IPS-18c (cell line): ENCODE measurements around the gene LRP1B.

Source experiments
- H3K4me3 ChIP-seq: 2 replicates; pipeline ENCODE4 v1.7.0; 2013; ENCODE audit warnings: low read depth, mild to moderate bottlenecking, low read length, moderate library complexity; ENCODE audit not compliant: insufficient read depth
- H3K9me3 ChIP-seq: one replicate; pipeline ENCODE4 v1.6.1; 2013; ENCODE audit warnings: mild to moderate bottlenecking, low read length, moderate library complexity; ENCODE audit not compliant: control insufficient read depth, insufficient read depth

The LRP1B gene

GRCh38 chr2:141796449-141796848, 334.4 kb downstream of the LRP1B start:
- H3K4me3 ChIP-seq, result no peak overlapping the region
- H3K9me3 ChIP-seq, result no peaks in the 10 kb centered on the region

GRCh38 chr2:141791521-141791920, 339.3 kb downstream of the LRP1B start:
- H3K4me3 ChIP-seq, result no peak overlapping the region
- H3K9me3 ChIP-seq, result no peaks in the 10 kb centered on the region

GRCh38 chr2:141782574-141782973, 348.2 kb downstream of the LRP1B start:
- no peaks in the 10 kb centered on the region for H3K9me3 ChIP-seq
- no peak overlapping the region for H3K4me3 ChIP-seq

- H3K4me3 ChIP-seq, result no peak overlapping the region
- no peaks in the 10 kb centered on the region for H3K9me3 ChIP-seq
Observed at GRCh38 chr2:141778315-141778835, 352.4 kb downstream of the LRP1B start.

- Histone ChIP-seq H3K9me3 (no peaks in the 10 kb centered on the region), H3K4me3 (no peak overlapping the region)
Observed at GRCh38 chr2:141770530-141770929, 360.3 kb downstream of the LRP1B start.

DNA sequence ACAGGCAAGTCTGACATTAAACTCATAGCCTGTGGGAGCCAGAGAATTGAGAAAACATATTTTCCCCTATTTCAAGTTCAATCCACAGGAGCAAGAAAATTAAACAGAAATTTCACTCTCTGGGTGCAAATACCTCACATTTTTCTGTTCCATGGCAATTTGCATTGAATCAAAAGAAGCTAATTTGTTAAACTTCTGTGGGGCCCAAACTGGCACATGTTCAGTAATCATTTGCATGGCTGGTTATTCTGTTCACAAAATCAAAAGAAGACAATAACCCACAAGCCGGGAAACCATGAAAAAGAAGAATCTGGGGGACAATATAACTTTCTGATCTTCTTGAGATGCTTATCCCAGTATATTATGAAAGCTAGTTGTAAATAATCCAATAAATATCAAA, 363.1 kb downstream of the LRP1B start:
- Histone ChIP-seq H3K9me3 (no peaks in the 10 kb centered on the region), H3K4me3 (no peak overlapping the region)

DNA sequence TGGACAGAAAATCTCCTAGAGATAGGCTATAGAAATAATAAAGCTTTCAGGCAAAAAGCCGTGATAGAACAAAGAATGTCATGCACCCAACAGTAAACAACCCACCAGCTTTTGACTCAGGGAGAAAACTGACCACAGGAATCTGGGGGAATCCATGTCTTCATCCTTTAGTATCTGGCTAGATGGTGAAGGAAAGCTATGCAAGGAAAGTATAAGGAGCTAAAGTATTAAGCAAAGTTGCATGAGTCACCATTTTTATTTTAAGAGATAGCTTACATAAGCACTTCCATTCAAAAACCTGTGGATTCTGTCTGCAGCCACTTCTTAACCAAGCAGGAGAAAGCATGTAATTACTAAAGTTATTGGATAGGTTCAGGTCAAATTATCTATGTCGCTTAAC, 363.8 kb downstream of the LRP1B start:
- H3K4me3 ChIP-seq, result no peak overlapping the region
- H3K9me3 ChIP-seq, result no peaks in the 10 kb centered on the region

- H3K4me3 ChIP-seq, result no peak overlapping the region
- no peaks in the 10 kb centered on the region for H3K9me3 ChIP-seq
Observed at GRCh38 chr2:141766225-141766624, 364.6 kb downstream of the LRP1B start.

DNA sequence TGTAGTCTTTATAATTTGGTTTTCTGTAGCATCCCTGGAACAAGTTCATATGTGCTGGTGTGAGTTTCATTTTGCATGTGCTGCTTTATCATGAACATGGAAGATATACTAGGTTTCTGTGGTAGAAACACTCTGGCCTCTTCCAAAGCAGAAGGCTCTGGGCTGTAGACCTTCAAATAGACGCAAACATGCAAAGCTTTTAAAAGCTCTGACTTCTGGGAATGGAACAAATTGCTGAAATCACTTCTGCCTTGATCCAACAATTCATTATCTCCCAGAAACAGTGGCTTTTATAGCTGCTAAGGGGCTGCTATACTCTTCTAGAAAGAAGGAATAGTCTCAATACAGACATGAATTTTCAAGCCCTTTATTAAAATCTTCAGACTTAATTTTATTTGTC, 382.2 kb downstream of the LRP1B start:
- Histone ChIP-seq H3K4me3 (no peak overlapping the region), H3K9me3 (no peaks in the 10 kb centered on the region)

- H3K9me3 ChIP-seq, result no peaks in the 10 kb centered on the region
Observed at GRCh38 chr2:141741652-141742051, 389.2 kb downstream of the LRP1B start.

DNA sequence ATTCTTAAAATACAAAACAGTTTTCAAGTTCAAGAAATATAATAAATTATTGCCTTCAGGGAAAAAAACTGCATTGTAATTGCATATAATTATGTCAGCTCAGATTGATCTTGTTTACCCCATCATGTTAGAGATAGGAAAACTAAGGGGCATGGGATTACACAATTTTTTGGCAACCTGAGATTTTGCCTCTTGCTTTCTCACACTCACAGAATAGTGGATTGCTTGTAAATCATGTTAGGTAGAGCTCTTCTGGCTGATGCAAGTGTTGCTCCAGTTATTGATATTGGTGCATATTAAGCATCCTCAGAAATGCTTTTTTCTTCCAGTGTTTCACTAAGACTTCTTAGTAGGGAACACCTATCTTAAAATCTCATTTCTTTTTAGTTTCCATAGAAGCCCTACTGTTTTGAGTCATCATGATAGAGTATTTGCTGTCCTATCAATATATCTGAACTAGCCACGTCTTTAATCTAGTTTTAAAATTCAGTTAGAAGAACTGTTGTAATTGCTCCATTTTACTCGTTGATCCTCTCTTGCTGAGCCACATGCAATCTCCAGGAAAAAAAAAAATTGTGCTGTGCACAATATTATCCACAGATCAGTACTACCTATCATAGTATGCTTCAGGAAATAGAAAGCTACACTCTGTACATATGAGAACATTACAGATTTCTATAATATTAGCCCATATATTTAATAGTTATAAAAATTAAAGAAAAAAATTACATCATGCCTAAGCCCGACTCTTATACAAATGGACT, 393.1 kb downstream of the LRP1B start:
- Histone ChIP-seq H3K9me3 (no peaks in the 10 kb centered on the region), H3K4me3 (no peak overlapping the region)

More at GRCh38 chr2:141741652-141742051, 389.2 kb downstream of the LRP1B start:
- no peak overlapping the region for H3K4me3 ChIP-seq

- H3K9me3 ChIP-seq, result no peaks in the 10 kb centered on the region
- H3K4me3 ChIP-seq, result no peak overlapping the region
Observed at GRCh38 chr2:141736466-141736865, 394.4 kb downstream of the LRP1B start.

DNA sequence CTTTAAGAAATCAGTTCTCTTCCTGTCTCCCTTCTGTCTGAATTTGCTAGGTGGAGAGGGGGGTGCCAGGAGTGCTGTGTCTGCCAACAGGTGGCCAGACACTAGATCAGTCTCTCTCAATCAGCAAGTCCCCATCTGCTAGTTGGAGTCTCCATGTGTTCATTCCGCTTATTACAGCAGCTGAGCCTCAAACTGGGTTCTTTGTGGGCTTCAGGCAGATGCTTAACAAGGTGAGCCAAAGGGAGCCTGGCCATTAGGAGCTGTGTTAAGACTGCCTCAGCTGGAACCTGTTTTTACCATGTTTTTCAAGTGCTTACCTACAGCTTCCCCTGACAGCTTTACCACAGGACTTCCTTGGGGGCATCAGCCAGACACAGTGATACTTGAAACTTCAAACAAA, 401.9 kb downstream of the LRP1B start:
- Histone ChIP-seq H3K4me3 (no peak overlapping the region), H3K9me3 (no peaks in the 10 kb centered on the region)

DNA sequence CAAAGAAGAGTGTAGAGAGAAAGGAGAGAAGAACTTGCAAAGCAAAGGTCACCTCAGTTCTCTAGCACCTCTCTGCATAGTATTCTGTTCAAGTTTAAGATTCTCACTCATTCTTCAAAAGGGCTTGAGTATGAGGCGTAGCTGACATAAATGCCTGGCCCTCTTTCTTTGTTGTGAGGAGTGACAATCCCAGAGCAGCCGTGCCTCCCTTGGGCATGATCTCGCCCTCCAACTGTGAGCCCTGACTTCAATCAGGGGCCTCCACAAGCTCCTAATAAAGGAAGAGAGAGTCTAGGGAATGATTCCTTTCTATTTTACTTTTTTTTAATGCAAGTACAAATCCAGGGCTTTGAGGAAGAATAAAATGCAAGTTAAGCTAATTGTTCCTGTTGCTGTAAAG, 402.7 kb downstream of the LRP1B start:
- Histone ChIP-seq H3K4me3 (no peak overlapping the region), H3K9me3 (no peaks in the 10 kb centered on the region)

GRCh38 chr2:141724426-141724825, 406.4 kb downstream of the LRP1B start:
- H3K4me3 ChIP-seq, result no peak overlapping the region
- no peaks in the 10 kb centered on the region for H3K9me3 ChIP-seq

- H3K4me3 ChIP-seq, result no peak overlapping the region
- no peaks in the 10 kb centered on the region for H3K9me3 ChIP-seq
Observed at GRCh38 chr2:141723814-141724213, 407.0 kb downstream of the LRP1B start.

DNA sequence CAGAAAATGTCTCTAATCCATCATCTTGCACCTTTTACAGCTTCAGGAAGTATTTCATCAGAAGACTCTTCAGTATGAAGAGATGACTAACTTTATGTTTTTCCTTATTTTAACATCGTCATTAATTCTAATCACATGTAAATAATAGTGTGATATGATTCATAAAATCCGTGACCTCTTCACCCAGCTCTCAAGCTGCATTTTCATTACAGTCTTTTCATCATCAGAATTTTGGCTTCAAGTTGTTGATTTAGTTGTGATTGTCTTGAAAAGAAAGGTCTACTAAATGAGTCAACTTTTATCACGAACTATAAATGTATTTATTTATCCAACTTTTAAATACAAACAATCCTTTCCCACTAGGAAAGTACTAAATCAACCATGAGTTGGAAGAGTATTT, 410.3 kb downstream of the LRP1B start:
- no peaks in the 10 kb centered on the region for H3K9me3 ChIP-seq
- no peak overlapping the region for H3K4me3 ChIP-seq

DNA sequence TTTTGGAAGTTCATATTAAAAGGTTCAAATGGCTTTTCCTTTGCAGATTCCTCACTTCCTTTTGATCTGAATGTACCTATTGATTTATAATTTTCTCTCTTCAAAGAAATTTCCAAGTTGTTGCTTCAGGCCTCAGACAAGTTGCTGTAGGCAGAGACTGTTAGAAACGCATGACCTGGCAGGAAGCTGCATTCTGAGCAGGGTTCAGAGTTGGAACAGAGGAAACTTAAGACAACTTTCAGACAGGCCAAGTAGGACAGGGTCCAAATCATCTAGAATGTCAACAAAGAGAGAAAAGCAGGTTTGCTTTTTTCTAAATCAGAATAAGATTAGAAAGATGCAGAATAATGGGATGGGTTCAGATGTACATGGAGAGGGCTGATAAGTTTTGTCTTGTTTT, 416.3 kb downstream of the LRP1B start:
- no peak overlapping the region for H3K4me3 ChIP-seq
- no peaks in the 10 kb centered on the region for H3K9me3 ChIP-seq

DNA sequence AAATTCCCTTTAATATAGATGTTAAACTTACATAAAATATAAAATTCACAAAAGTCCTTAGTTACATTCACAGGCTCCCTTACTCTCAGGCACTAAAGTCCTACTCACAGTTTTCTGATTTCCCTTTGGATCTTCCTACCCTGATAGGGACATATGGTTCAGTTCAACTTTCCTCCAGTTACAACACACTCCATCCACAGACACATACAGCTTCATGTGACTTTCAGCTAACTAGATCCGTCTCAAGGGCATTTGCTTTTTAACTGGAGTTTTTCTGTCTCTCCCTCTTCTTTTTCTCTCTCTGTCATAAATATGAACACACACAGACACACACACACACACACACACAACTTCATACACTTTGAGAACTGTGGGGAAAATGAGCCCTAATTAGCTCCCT, 419.2 kb downstream of the LRP1B start:
- no peaks in the 10 kb centered on the region for H3K9me3 ChIP-seq
- H3K4me3 ChIP-seq, result no peak overlapping the region
